ENCODE measurements around the gene DENND5A. TPM values are rescaled to one million over a fixed set of nuclear protein-coding genes. Genes with fewer than 3 reads are reported as not detected.

The DENND5A gene
- total and polyA plus RNA-seq, 2 of the 8 experiments (the other 6 are each of a cell fraction or from before 2014, with no cell fraction given), result 65.7 to 139 TPM

DNA sequence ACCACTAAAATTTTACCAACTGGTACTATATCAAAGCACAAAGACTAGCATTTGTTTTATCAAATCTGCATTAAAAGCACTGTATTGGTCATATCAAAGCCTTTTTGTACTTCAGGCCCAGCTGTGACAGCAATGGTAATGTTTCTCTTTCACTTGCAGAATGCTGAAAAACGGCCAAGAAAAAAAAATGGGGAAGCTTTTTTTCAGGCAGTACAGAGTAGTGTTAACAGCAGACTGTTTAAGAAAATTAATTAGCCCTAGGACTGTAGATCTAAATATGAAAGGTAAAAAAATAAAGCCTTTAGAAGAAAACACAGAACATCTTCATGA lies 33.3 kb downstream of the DENND5A start (continued):
- TF ChIP-seq, protein P1, sequence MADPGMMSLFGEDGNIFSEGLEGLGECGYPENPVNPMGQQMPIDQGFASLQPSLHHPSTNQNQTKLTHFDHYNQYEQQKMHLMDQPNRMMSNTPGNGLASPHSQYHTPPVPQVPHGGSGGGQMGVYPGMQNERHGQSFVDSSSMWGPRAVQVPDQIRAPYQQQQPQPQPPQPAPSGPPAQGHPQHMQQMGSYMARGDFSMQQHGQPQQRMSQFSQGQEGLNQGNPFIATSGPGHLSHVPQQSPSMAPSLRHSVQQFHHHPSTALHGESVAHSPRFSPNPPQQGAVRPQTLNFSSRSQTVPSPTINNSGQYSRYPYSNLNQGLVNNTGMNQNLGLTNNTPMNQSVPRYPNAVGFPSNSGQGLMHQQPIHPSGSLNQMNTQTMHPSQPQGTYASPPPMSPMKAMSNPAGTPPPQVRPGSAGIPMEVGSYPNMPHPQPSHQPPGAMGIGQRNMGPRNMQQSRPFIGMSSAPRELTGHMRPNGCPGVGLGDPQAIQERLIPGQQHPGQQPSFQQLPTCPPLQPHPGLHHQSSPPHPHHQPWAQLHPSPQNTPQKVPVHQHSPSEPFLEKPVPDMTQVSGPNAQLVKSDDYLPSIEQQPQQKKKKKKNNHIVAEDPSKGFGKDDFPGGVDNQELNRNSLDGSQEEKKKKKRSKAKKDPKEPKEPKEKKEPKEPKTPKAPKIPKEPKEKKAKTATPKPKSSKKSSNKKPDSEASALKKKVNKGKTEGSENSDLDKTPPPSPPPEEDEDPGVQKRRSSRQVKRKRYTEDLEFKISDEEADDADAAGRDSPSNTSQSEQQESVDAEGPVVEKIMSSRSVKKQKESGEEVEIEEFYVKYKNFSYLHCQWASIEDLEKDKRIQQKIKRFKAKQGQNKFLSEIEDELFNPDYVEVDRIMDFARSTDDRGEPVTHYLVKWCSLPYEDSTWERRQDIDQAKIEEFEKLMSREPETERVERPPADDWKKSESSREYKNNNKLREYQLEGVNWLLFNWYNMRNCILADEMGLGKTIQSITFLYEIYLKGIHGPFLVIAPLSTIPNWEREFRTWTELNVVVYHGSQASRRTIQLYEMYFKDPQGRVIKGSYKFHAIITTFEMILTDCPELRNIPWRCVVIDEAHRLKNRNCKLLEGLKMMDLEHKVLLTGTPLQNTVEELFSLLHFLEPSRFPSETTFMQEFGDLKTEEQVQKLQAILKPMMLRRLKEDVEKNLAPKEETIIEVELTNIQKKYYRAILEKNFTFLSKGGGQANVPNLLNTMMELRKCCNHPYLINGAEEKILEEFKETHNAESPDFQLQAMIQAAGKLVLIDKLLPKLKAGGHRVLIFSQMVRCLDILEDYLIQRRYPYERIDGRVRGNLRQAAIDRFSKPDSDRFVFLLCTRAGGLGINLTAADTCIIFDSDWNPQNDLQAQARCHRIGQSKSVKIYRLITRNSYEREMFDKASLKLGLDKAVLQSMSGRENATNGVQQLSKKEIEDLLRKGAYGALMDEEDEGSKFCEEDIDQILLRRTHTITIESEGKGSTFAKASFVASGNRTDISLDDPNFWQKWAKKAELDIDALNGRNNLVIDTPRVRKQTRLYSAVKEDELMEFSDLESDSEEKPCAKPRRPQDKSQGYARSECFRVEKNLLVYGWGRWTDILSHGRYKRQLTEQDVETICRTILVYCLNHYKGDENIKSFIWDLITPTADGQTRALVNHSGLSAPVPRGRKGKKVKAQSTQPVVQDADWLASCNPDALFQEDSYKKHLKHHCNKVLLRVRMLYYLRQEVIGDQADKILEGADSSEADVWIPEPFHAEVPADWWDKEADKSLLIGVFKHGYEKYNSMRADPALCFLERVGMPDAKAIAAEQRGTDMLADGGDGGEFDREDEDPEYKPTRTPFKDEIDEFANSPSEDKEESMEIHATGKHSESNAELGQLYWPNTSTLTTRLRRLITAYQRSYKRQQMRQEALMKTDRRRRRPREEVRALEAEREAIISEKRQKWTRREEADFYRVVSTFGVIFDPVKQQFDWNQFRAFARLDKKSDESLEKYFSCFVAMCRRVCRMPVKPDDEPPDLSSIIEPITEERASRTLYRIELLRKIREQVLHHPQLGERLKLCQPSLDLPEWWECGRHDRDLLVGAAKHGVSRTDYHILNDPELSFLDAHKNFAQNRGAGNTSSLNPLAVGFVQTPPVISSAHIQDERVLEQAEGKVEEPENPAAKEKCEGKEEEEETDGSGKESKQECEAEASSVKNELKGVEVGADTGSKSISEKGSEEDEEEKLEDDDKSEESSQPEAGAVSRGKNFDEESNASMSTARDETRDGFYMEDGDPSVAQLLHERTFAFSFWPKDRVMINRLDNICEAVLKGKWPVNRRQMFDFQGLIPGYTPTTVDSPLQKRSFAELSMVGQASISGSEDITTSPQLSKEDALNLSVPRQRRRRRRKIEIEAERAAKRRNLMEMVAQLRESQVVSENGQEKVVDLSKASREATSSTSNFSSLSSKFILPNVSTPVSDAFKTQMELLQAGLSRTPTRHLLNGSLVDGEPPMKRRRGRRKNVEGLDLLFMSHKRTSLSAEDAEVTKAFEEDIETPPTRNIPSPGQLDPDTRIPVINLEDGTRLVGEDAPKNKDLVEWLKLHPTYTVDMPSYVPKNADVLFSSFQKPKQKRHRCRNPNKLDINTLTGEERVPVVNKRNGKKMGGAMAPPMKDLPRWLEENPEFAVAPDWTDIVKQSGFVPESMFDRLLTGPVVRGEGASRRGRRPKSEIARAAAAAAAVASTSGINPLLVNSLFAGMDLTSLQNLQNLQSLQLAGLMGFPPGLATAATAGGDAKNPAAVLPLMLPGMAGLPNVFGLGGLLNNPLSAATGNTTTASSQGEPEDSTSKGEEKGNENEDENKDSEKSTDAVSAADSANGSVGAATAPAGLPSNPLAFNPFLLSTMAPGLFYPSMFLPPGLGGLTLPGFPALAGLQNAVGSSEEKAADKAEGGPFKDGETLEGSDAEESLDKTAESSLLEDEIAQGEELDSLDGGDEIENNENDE (IDR thresholded peaks at IDR 0.05; ENCODE audit: insufficient replicate concordance, low read length), result peak; percentile 84

Measured in H1 (cell line).